GM23338 (cell line): ENCODE measurements around the gene WDR47. TPM values are rescaled to one million over a fixed set of nuclear protein-coding genes. Genes with fewer than 3 reads are reported as not detected.

Experiments
- ATAC-seq: fragments of 200-7000 bp; cut with Tn5 transposase; 3 replicates; pipeline ENCODE4 v1.9.1; 2020
- DNase-seq: peaks from one replicate; pipeline ENCODE4 v3.0.0-alpha.2; 2015; ENCODE audit warnings: low spot score
- H2AFZ ChIP-seq: fragments of 200-600 bp; sonication (generic); 2 replicates; pipeline ENCODE4 v1.8.0; 2016; ENCODE audit warnings: antibody characterized with exemption, mild to moderate bottlenecking, moderate library complexity
- H3F3A ChIP-seq: fragments of 200-600 bp; sonication (generic); replicated peaks from 2 replicates; pipeline ENCODE4 v1.8.0; 2017; ENCODE audit warnings: antibody characterized with exemption, mixed run types, low read depth
- H3K27ac ChIP-seq: fragments of 200-600 bp; sonication (generic); 2 replicates; pipeline ENCODE4 v1.6.1; 2016; ENCODE audit warnings: low read depth
- H3K27me3 ChIP-seq: fragments of 200-600 bp; sonication (generic); 2 replicates; pipeline ENCODE4 v1.8.0; 2016; ENCODE audit warnings: mild to moderate bottlenecking, mixed run types, moderate library complexity; ENCODE audit not compliant: insufficient read depth
- H3K36me3 ChIP-seq: fragments of 200-600 bp; sonication (generic); 2 replicates; pipeline ENCODE4 v1.8.0; 2016; ENCODE audit warnings: mild to moderate bottlenecking; ENCODE audit not compliant: insufficient read depth
- H3K4me1 ChIP-seq: fragments of 200-600 bp; sonication (generic); 2 replicates; pipeline ENCODE4 v1.8.0; 2016; ENCODE audit warnings: mild to moderate bottlenecking, moderate library complexity; ENCODE audit not compliant: insufficient read depth
- H3K4me2 ChIP-seq: fragments of 200-600 bp; sonication (generic); 2 replicates; pipeline ENCODE4 v1.7.1; 2017; ENCODE audit warnings: mixed run types
- H3K4me3 ChIP-seq: fragments of 200-600 bp; sonication (generic); 2 replicates; pipeline ENCODE4 v1.6.1; 2016; ENCODE audit warnings: mixed run types
- H3K79me2 ChIP-seq: fragments of 200-600 bp; sonication (generic); replicated peaks from 2 replicates; pipeline ENCODE4 v1.8.0; 2017; ENCODE audit warnings: mild to moderate bottlenecking; ENCODE audit not compliant: insufficient read depth
- H3K9me2 ChIP-seq: fragments of 200-600 bp; sonication (generic); 2 replicates; pipeline ENCODE4 v1.8.0; 2017; ENCODE audit not compliant: insufficient read depth
- H4K20me1 ChIP-seq: fragments of 200-600 bp; sonication (generic); replicated peaks from 2 replicates; pipeline ENCODE4 v1.8.0; 2017; ENCODE audit warnings: mild to moderate bottlenecking; ENCODE audit not compliant: insufficient read depth
- H3K27ac Mint-ChIP-seq: 2 replicates; pipeline ENCODE4 v1.8.0; 2020; ENCODE audit warnings: inconsistent platforms, mild to moderate bottlenecking, moderate library complexity, mixed read lengths
- H3K27me3 Mint-ChIP-seq: 3 replicates; pipeline ENCODE4 v1.8.0; 2022; ENCODE audit warnings: low read depth, mild to moderate bottlenecking, moderate library complexity, mixed read lengths, inconsistent platforms; ENCODE audit not compliant: insufficient read depth, poor library complexity
- H3K36me3 Mint-ChIP-seq: 3 replicates; pipeline ENCODE4 v1.8.0; 2021; ENCODE audit warnings: low read depth, mild to moderate bottlenecking, inconsistent platforms, moderate library complexity, mixed read lengths
- H3K4me1 Mint-ChIP-seq: 3 replicates; pipeline ENCODE4 v1.8.0; 2020; ENCODE audit warnings: mild to moderate bottlenecking, inconsistent platforms, mixed read lengths
- H3K4me3 Mint-ChIP-seq: 3 replicates; pipeline ENCODE4 v1.8.0; 2021; ENCODE audit warnings: moderate library complexity, mild to moderate bottlenecking, inconsistent platforms, mixed read lengths
- H3K9me3 Mint-ChIP-seq: 3 replicates; pipeline ENCODE4 v1.8.0; 2020; ENCODE audit warnings: moderate library complexity, mild to moderate bottlenecking, inconsistent platforms, mixed read lengths
- CREB1 ChIP-seq: fragments of 250-450 bp; sonication (Bioruptor Pico); IDR thresholded peaks from 2 replicates; pipeline ENCODE4 v1.5.0; 2020; ENCODE audit warnings: low read depth, mild to moderate bottlenecking, moderate library complexity
- CTCF ChIP-seq, 2 experiments: fragments of 200-600 bp in 1 of 2; sonication (generic) in 1 of 2; conservative IDR thresholded peaks; 2 replicates each; pipeline versions ENCODE4 v1.5.1 to v1.6.1; 2016 to 2017; ENCODE audit warnings: antibody characterized with exemption in 2 of 2, low read depth in 2 of 2, mild to moderate bottlenecking in 2 of 2, moderate library complexity in 1 of 2
- ETS1 ChIP-seq: IDR thresholded peaks from 2 replicates; pipeline ENCODE4 v1.6.1; 2016; ENCODE audit warnings: antibody characterized with exemption
- EZH2 ChIP-seq: fragments of 200-600 bp; sonication (generic); IDR thresholded peaks from one replicate; pipeline ENCODE4 v1.8.0; 2017; ENCODE audit warnings: antibody characterized with exemption, mild to moderate bottlenecking, low read depth; ENCODE audit not compliant: unreplicated experiment
- EZH2phosphoT487 ChIP-seq: fragments of 200-600 bp; sonication (generic); IDR thresholded peaks from one replicate; pipeline ENCODE4 v1.8.1; 2018; ENCODE audit warnings: antibody characterized with exemption; ENCODE audit not compliant: unreplicated experiment
- JUNB ChIP-seq: IDR thresholded peaks from one replicate; pipeline ENCODE4 v1.6.1; 2016; ENCODE audit warnings: antibody characterized with exemption; ENCODE audit not compliant: unreplicated experiment
- NANOG ChIP-seq: IDR thresholded peaks from 2 replicates; pipeline ENCODE4 v1.6.1; 2016; ENCODE audit warnings: antibody characterized with exemption, borderline replicate concordance
- POLR2AphosphoS5 ChIP-seq: IDR thresholded peaks from 2 replicates; pipeline ENCODE4 v1.6.1; 2016; ENCODE audit warnings: antibody characterized with exemption, low read depth
- REST ChIP-seq: IDR thresholded peaks from one replicate; pipeline ENCODE4 v1.6.1; 2018; ENCODE audit warnings: antibody characterized with exemption; ENCODE audit not compliant: unreplicated experiment
- STAT1 ChIP-seq: IDR thresholded peaks from one replicate; pipeline ENCODE4 v1.6.1; 2016; ENCODE audit warnings: antibody characterized with exemption; ENCODE audit not compliant: unreplicated experiment
- ZNF114 ChIP-seq: fragments of 250-450 bp; sonication (Bioruptor Pico); IDR thresholded peaks from 2 replicates; pipeline ENCODE4 v1.5.0; 2020; ENCODE audit warnings: mild to moderate bottlenecking, moderate library complexity
- ZNF331 ChIP-seq: fragments of 250-450 bp; sonication (Bioruptor Pico); IDR thresholded peaks from 2 replicates; pipeline ENCODE4 v1.5.0; 2020; ENCODE audit warnings: low read depth, mild to moderate bottlenecking, moderate library complexity
- ZNF462 ChIP-seq: fragments of 250-450 bp; sonication (Bioruptor Pico); IDR thresholded peaks from 2 replicates; pipeline ENCODE4 v1.5.0; 2020; ENCODE audit warnings: mild to moderate bottlenecking, moderate library complexity
- polyA plus RNA-seq: library from polyadenylated mRNA; unstranded; fragments of >200 nt; fragmentation: Nextera tagmentation; extraction: Ambion mirVana; gene quantifications from 2 replicates; pipeline ENCODE4 v1.2.1, GENCODE V29; 2016
- total RNA-seq: library from RNA; depleted of rRNA; stranded (reverse); fragments of >200 nt; shearing (Covaris generic); gene quantifications from 2 replicates; pipeline ENCODE4 v1.2.3, GENCODE V29; 2014

WDR47 gene
- total and polyA plus RNA-seq, 2 experiments from 2014 or later = 3.9 to 5.2 TPM

- Histone ChIP-seq H3K9me2 (no peaks in the 10 kb centered on the region; the same call in 1 of the 2 replicates), H3K79me2 (peaks cover 98% of the 10 kb centered on the region), H3K27ac (no peak overlapping the region), H3K4me3 (no peak overlapping the region), H3F3A (no peaks in the 10 kb centered on the region), H3K4me1 (peaks cover 24% of the 10 kb centered on the region), H4K20me1 (peaks cover 4% of the 10 kb centered on the region), H3K36me3 (no peaks in the 10 kb centered on the region; the same call in 1 of the 2 replicates), H3K4me2 (no peak overlapping the region), H2AFZ (no peak overlapping the region), H3K27me3 (no peaks in the 10 kb centered on the region)
- Mint-ChIP-seq H3K9me3 (no peaks in the 10 kb centered on the region), H3K4me3 (no peak overlapping the region), H3K4me1 (peaks cover 12% of the 10 kb centered on the region; the same call in 2 of the 3 replicates), H3K27ac (no peak overlapping the region), H3K36me3 (peaks cover 21% of the 10 kb centered on the region), H3K27me3 (no peaks in the 10 kb centered on the region)
- no peak for TF ChIP-seq CREB1
- TF ChIP-seq ZNF114 (CRISPR knock-in tag) = no peak
- TF ChIP-seq ZNF331 (CRISPR knock-in tag) = no peak
- TF ChIP-seq STAT1 = no peak
- TF ChIP-seq REST = no peak
- TF ChIP-seq CTCF (conservative IDR thresholded peaks at IDR 0.05; ENCODE audit: low read depth in 2 of 2) = no peak
- TF ChIP-seq EZH2phosphoT487 = no peak
- TF ChIP-seq POLR2AphosphoS5 = no peak
- no peak for TF ChIP-seq EZH2
- no peak for TF ChIP-seq NANOG
- no peak for TF ChIP-seq JUNB
- TF ChIP-seq ETS1 = no peak
- TF ChIP-seq ZNF462 (CRISPR knock-in tag) = no peak
- DNase-seq (no peak), ATAC-seq (no peak)
Observed at GRCh38 chr1:108955881-108956280, 86.0 kb downstream of the WDR47 start.
